Esophagus (tissue), 2 donors: ENCODE results near the gene RNF217. TPM values are rescaled to one million over a fixed set of nuclear protein-coding genes. Genes with fewer than 3 reads are reported as not detected.
"Not testable (repeated sequence)": the region's sequence is repeated elsewhere in the genome, so short reads cannot be mapped to it uniquely, and the experiment has no call there.

ENCODE experiments used
- H3K27ac ChIP-seq, 2 donors: one replicate each; pipeline ENCODE4 v1.5.1; 2013; ENCODE audit warnings: low read depth in 2 of 2, mild to moderate bottlenecking in 2 of 2, inconsistent platforms in 1 of 2, low read length in 1 of 2, moderate library complexity in 1 of 2
- H3K27me3 ChIP-seq, 2 donors: one replicate each; pipeline ENCODE4 v1.6.1; 2013; ENCODE audit warnings: low read length in 2 of 2, control low read depth in 1 of 2, mild to moderate bottlenecking in 1 of 2; ENCODE audit not compliant: insufficient read depth in 2 of 2, control insufficient read depth in 1 of 2
- H3K36me3 ChIP-seq, 2 donors: one replicate each; pipeline ENCODE4 v1.6.1; 2013; ENCODE audit warnings: low read length in 1 of 2; ENCODE audit not compliant: control insufficient read depth in 2 of 2, insufficient read depth in 2 of 2
- H3K4me1 ChIP-seq, 2 donors: one replicate each; pipeline ENCODE4 v1.6.1; 2013; ENCODE audit warnings: low read length in 1 of 2; ENCODE audit not compliant: control insufficient read depth in 2 of 2, insufficient read depth in 2 of 2
- H3K4me3 ChIP-seq, 2 donors: one replicate each; pipeline ENCODE4 v1.5.1; 2013; ENCODE audit warnings: low read length in 2 of 2, mild to moderate bottlenecking in 2 of 2, low read depth in 1 of 2, moderate library complexity in 1 of 2
- H3K9me3 ChIP-seq, 2 donors: one replicate each; pipeline ENCODE4 v1.6.1; 2013; ENCODE audit warnings: mild to moderate bottlenecking in 2 of 2, low read depth in 1 of 2, low read length in 1 of 2, moderate library complexity in 1 of 2; ENCODE audit not compliant: control insufficient read depth in 2 of 2, insufficient read depth in 1 of 2
- WGBS, 2 donors: extraction: QIAGEN DNeasy Blood & Tissue Kit; methylation state at CpG; one replicate each; pipeline ENCODE4 v1.1.7; 2013; 5-methylcytosine and 5-hydroxymethylcytosine counted together
- polyA plus RNA-seq, 2 donors: library from polyadenylated mRNA; stranded (reverse); fragments of 200-250 nt; gene quantifications; one replicate each; pipeline ENCODE4 v1.2.3, GENCODE V29; 2013
- donor health status: healthy with polysubstance abuse.
- donor health status: Bipolar disorder and iron deficiency.

The RNF217 gene
- polyA plus RNA-seq, 2 donors: 3.4 to 6.5 TPM

GRCh38 chr6:125020385-125020784 is 58.1 kb downstream of the RNF217 start:
- no peaks in the 10 kb centered on the region for H3K27me3 ChIP-seq
- H3K4me3 ChIP-seq: no peak overlapping the region
- WGBS, 2 donors: 51 to 64% methylated on average over 4 of the region's 4 CpGs
- no peaks in the 10 kb centered on the region for H3K4me1 ChIP-seq
- no peaks in the 10 kb centered on the region for H3K36me3 ChIP-seq
- no peaks in the 10 kb centered on the region for H3K9me3 ChIP-seq
- no peak overlapping the region for H3K27ac ChIP-seq

- no peaks in the 10 kb centered on the region for H3K9me3 ChIP-seq
- H3K36me3 ChIP-seq: no peaks in the 10 kb centered on the region
- H3K27ac ChIP-seq: no peak overlapping the region
- 68 to 69% methylated on average over 1 of the region's 1 CpG for WGBS, 2 donors
- H3K4me1 ChIP-seq: no peaks in the 10 kb centered on the region
- no peaks in the 10 kb centered on the region for H3K27me3 ChIP-seq
- no peak overlapping the region for H3K4me3 ChIP-seq
Measured at GRCh38 chr6:125022391-125022989, 60.3 kb downstream of the RNF217 start.

- Histone ChIP-seq H3K27me3 (no peaks in the 10 kb centered on the region), H3K27ac (no peak overlapping the region), H3K36me3 (no peaks in the 10 kb centered on the region), H3K4me3 (no peak overlapping the region), H3K9me3 (no peaks in the 10 kb centered on the region), H3K4me1 (no peaks in the 10 kb centered on the region)
- WGBS, 2 donors: 47 to 48% methylated on average over 3 of the region's 3 CpGs
Measured at GRCh38 chr6:125025164-125025854, 63.1 kb downstream of the RNF217 start.

GRCh38 chr6:125027287-125027686 is 65.0 kb downstream of the RNF217 start:
- Histone ChIP-seq H3K36me3 (no peaks in the 10 kb centered on the region), H3K9me3 (no peaks in the 10 kb centered on the region), H3K4me1 (no peaks in the 10 kb centered on the region), H3K27ac (no peak overlapping the region), H3K27me3 (no peaks in the 10 kb centered on the region), H3K4me3 (no peak overlapping the region)
- WGBS, 2 donors: 61 to 62% methylated on average over 3 of the region's 3 CpGs

- no peak overlapping the region for H3K27ac ChIP-seq
- no peaks in the 10 kb centered on the region for H3K36me3 ChIP-seq
- H3K9me3 ChIP-seq: no peaks in the 10 kb centered on the region
- 60 to 73% methylated on average over 6 of the region's 6 CpGs for WGBS, 2 donors
- no peak overlapping the region for H3K4me3 ChIP-seq
- no peaks in the 10 kb centered on the region for H3K27me3 ChIP-seq
- no peaks in the 10 kb centered on the region for H3K4me1 ChIP-seq
Measured at GRCh38 chr6:125030969-125031368, 68.7 kb downstream of the RNF217 start.

GRCh38 chr6:125031385-125031784 is 69.1 kb downstream of the RNF217 start:
- H3K4me3 ChIP-seq: no peak overlapping the region
- H3K36me3 ChIP-seq: no peaks in the 10 kb centered on the region
- no peaks in the 10 kb centered on the region for H3K27me3 ChIP-seq
- H3K27ac ChIP-seq: no peak overlapping the region
- no peaks in the 10 kb centered on the region for H3K4me1 ChIP-seq
- no peaks in the 10 kb centered on the region for H3K9me3 ChIP-seq
- 96 to 98% methylated on average over 1 of the region's 1 CpG for WGBS, 2 donors

- not testable (repeated sequence) for H3K27ac ChIP-seq, H3K36me3 ChIP-seq, H3K4me1 ChIP-seq, H3K4me3 ChIP-seq, H3K9me3 ChIP-seq, H3K27me3 ChIP-seq
Measured at GRCh38 chr6:125034929-125035328, 72.7 kb downstream of the RNF217 start.

GRCh38 chr6:125036486-125036885 is 74.2 kb downstream of the RNF217 start:
- not testable (repeated sequence) for H3K27me3 ChIP-seq, H3K9me3 ChIP-seq, H3K4me1 ChIP-seq, H3K36me3 ChIP-seq, H3K27ac ChIP-seq, H3K4me3 ChIP-seq
- 93 to 95% methylated on average over 4 of the region's 4 CpGs for WGBS, 2 donors

GRCh38 chr6:125037827-125038226 is 75.6 kb downstream of the RNF217 start:
- no peaks in the 10 kb centered on the region for H3K9me3 ChIP-seq
- no peak overlapping the region for H3K27ac ChIP-seq
- no peaks in the 10 kb centered on the region for H3K36me3 ChIP-seq
- no peaks in the 10 kb centered on the region for H3K4me1 ChIP-seq
- no peaks in the 10 kb centered on the region for H3K27me3 ChIP-seq
- H3K4me3 ChIP-seq: no peak overlapping the region
- WGBS, 2 donors: 60 to 61% methylated on average over 2 of the region's 2 CpGs

- H3K27ac ChIP-seq: no peak overlapping the region
- H3K9me3 ChIP-seq: no peaks in the 10 kb centered on the region
- H3K4me3 ChIP-seq: no peak overlapping the region
- no peaks in the 10 kb centered on the region for H3K36me3 ChIP-seq
- H3K27me3 ChIP-seq: no peaks in the 10 kb centered on the region
- WGBS, 2 donors: 92 to 95% methylated on average over 2 of the region's 2 CpGs
- H3K4me1 ChIP-seq: no peaks in the 10 kb centered on the region
Measured at GRCh38 chr6:125038925-125039324, 76.7 kb downstream of the RNF217 start.
